Measurements from ENCODE around the gene GAK.
"Not testable (repeated sequence)": the region's sequence is repeated elsewhere in the genome, so short reads cannot be mapped to it uniquely, and the experiment has no call there.

Gene GAK

DNA sequence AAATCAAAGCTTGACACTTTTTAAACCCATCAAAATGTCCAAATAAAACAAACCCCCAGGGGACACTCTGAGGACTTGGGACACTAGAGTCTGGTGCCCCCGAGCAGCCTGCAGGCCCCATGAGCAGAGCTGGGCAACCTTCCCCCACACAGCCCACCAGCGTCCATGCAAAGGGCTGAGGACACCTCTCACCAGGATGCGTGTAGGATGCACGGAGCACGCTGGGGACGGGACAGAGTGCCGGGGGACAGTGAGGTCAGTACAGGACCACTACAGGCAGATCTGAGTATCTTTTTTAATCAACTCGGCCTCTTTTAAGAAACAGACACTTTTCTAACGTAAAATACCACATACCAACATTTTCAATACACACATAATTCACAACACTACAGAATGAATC lies 6.9 kb downstream of the GAK start:
- FAIRE-seq = no peak

DNA sequence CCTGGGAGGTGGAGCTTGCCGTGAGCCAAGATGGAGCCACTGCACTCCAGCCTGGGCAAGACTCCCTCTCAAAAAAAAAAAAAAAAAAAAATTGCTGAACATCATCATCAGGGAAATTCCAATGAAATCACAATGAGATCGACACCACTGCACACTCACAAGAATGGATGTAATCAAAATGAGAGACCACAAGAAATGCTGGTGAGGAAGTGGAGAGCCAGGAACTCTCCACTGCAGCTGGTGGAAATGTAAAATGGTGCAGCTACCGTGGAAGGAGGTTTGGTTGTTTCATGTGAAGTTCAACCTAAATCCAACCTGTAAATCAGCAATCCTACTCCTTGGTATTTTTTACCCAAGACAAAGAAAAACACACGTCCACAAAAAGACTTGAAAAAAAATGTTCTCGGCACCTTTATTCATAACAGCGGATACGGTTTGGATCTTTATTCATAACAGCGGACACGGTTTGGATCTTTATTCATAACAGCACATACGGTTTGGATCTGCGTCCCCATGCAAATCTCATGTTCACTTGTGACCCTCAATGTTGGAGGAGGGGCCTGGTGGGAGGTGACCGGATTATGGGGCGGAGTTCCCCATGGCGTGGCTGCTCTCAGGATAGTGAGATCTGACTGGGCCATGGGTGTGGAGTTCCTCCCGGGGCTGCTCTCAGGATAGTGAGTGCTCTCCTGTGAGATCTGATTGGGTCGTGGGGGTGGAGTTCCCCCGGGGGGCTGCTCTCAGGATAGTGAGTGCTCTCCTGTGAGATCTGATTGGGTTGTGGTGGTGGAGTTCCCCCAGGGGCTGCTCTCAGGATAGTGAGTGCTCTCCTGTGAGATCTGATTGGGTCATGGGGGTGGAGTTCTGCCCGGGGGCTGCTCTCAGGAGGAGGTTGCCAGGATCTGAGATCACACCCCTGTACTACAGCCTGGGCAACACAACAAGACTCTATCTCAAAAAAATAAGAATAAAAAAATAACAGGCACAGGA lies 7.7 kb downstream of the GAK start:
- FAIRE-seq = no peak

DNA sequence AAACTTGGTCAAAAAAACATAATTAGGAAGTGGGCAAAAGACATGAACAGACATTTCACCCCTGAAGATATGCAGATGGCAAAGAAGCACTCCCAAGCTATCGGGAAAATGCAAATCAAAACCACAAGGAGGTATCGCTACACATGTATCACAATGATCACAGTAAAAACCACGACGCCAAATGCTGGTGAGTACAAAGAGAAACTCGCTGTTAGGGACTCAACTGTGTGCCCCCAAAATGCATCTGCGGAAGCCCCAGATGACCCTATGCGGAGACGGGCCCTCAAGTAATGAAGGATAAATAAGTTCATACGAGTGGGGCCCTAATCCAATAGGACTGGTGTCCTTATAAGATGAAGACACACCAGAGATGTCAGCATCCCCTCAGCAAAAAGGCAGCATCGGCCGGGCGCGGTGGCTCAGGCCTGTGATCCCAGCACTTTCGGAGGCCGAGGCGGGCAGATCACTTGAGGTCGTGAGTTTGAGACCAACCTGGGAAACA lies 10.2 kb downstream of the GAK start:
- FAIRE-seq = no peak

DNA sequence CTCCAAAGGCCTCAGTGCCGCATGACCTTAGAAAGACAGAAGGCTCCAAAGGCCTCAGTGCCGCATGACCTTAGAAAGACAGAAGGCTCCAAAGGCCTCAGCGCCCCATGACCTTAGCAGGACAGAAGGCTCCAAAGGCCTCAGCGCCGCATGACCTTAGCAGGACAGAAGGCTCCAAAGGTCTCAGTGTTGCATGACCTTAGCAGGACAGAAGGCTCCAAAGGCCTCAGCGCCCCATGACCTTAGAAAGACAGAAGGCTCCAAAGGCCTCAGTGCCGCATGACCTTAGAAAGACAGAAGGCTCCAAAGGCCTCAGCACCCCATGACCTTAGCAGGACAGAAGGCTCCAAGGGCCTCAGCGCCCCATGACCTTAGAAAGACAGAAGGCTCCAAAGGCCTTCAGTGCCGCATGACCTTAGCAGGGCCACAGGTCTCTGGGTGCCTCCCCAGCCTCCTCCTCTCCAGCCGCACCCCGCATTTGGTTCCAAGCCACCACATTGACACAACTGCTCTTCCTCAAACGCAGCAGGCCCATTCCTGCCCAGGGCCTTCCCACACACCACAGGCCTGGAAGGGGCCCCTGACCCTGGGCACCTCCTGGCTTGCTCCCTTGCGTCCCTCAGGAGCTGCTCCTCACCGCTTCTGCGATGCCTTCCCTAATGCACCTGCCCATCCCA lies 13.0 kb downstream of the GAK start:
- FAIRE-seq = not testable (repeated sequence)

DNA sequence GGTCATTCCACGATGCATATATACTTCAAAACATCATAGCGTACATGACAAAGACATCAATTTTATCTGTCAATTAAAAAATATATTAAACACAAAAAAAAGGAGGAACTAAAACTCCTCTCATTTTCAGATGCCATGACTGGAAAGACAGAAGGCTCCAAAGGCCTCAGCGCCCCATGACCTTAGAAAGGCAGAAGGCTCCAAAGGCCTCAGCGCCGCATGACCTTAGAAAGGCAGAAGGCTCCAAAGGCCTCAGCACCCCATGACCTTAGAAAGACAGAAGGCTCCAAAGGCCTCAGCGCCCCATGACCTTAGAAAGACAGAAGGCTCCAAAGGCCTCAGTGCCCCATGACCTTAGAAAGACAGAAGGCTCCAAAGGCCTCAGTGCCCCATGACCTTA lies 13.5 kb downstream of the GAK start:
- not testable (repeated sequence) for FAIRE-seq

DNA sequence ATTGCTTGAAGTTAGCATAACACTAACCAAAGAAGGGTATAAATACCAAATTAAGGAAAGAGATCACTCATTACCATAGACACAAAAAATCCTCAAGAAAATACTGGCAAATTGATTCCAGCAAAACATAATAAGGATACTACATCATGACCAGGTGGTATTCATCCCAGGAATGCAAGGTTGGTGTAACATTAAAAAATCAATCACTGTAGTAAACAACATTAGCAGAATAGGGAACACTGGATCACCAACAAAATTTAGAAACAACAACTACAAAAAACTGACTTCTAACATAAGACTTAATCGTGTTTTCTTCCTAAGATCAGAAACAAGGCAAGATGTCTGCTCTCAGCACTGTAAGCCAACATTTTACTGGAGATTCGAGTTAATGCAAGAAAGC lies 14.1 kb downstream of the GAK start:
- no peak for FAIRE-seq

DNA sequence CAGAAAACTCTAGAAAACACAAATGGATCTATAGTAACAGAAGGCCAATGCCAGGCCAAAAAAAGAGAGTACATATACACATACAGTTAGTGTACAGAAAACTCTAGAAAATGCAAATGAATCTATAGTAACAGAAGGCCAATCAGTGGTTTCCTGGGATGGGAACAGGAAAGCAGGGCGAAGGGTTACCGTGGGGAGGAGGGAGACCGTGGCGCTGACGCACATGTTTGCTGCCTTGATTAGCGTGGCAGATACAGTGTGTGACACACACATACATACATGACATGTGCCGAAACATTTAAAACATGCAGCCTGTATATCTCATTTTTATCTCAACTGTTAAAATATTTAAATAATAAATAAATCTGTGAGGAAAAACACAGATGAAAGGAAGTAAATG lies 14.7 kb downstream of the GAK start:
- no peak for FAIRE-seq

DNA sequence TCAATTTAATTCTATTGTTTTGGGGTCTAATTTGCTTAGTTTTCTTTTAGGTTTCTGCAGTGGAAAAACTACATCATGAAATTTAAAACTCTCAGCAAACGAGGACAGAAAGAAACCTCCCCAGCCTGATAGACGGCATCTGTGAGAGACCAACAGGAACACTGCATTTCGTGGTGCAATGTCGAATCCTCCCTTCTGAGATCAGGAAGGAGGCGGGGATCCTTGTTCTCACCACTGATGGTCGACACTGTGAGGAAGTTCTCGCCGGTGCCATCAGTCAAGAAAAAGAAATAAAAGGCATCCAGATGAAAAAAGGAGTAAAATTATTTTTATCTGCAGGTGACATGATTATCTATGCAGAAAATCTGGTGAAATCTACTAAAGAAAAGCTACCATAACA lies 16.5 kb downstream of the GAK start:
- no peak for FAIRE-seq

DNA sequence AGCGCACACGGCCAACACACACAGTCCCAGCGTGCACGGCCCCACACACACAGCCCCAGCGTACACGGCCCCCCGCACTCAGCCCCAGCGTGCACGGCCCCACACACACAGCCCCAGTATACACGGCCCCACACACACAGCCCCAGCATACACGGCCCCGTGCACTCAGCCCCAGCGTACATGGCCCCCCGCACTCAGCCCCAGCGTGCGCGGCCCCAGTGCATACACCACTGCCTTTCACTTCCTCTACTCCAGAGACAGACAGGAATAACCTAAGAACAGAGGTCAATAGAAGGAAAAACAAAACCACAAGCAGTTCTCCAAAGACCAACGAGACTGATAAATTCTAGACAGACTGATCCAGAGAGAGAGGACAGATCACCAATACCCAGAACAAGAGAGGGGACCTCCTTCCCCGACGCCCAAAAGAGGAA lies 17.1 kb downstream of the GAK start:
- FAIRE-seq = no peak

DNA sequence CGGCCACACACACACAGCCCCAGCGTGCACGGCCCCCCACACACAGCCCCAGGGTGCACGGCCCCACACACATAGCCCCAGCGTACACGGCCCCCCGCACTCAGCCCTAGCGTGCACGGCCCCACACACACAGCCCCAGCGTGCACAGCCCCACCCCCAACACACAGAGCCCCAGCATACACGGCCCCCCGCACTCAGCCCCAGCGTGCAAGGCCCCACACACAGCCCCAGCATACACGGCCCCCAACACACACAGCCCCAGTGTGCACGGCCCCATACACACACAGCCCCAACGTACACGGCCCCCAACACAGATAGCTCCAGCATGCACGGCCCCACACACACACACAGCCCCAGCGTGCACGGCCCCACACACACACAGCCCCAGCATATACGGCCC lies 17.6 kb downstream of the GAK start:
- no peak for FAIRE-seq

DNA sequence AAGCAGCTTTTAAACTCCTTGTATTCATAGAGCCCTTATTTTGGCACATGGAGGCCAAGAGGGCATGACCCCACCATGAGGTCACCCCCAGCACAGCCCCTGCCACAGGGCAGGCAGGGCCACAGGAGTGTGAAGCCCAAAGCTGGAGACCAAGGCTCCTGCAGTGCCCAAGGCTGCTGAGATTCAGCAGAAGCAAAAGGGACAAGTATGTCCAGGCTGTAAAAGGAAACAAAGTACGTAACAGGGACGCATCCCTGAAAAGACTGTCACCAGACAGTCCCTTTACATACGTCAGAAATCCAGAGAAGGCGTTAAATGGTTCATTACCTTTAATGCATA lies 18.9 kb downstream of the GAK start:
- FAIRE-seq = no peak

DNA sequence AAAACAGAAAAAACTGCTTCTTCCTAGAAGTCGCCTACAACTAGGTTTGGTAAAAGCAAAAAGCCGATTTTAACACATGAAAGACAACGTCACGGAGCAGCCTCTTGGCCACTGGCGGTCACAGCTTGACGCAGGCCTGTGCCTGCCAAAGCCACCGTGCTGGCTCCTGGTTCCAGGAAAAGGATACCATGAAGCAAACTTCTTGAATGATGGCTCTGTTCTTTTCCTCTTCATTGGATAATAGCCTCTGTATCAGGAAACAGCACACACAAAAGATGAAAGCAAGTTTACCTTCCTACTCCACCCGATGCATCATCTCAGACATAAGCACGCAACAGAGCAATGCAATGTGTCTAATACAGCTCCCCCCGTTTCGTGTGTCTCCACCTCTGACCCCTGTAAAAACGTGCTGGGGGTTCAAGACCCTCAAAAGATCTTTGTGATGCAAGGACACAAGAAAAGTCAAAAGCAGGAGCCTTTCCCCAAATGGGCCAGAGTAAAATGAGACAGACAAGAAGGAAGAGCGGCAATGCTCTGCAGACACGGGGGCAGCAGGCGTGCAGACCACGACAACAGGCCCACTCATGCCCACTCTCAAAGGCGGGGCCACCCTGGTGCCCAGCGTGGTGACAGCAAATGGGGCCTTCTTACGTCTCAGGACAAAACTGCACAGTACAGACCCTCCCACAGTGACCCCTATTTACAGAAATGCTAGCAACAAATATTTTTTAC lies 19.4 kb downstream of the GAK start:
- FAIRE-seq = no peak

DNA sequence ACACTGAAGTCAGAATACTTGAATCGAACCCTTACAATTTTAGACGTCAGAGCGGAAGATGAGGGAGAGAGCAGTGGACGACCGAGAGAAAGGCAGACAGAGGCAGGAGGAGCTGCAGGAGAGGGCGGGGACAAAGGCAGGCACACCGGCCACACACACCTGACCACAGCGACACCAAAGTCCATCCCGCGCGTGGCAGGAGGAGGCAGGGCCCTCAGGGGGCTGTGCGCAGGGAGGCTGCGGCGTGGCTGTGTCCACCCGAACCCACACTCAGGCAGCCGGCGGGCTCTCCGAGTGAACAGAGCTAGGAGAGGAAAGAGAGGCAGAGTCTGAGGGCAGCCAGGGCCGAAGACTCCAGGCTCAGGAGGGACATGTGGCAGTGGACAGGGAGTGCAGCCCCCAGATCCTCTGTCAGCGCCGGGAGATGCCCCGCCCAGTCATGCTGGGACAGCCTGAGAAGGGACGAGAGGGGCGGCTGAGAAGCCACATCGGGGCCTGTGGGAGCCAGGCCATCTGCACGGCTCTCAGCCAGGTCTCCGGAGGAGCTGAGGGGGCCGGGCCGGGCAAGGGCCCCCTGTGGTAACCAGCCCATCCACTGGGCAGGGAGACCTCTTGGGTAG lies 20.1 kb downstream of the GAK start:
- FAIRE-seq = no peak

DNA sequence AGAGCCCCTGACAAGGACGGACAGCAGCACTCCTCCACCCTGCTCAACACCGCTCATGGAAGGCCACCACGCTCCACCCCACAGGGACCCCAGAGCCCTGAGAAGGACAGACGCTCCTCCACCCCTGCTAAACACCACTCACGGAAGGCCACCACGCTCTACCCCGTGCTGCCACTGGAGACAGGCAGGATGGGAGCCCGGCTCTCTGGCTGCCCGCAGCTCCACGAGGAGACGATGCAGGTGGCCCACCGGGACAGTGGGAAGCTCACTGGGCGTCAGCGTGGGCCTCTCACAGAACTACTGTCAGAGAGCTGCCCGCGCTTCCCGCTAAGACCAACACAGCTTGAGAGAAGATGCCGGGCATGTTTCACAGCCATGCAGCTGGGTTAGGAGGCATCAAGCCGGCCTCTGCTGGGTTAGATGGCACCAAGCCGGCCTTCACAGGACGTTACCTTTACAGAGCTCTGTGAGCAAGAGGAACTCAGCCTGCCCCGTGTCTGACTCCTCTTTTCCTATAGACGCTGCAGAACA lies 20.8 kb downstream of the GAK start:
- FAIRE-seq = no peak

DNA sequence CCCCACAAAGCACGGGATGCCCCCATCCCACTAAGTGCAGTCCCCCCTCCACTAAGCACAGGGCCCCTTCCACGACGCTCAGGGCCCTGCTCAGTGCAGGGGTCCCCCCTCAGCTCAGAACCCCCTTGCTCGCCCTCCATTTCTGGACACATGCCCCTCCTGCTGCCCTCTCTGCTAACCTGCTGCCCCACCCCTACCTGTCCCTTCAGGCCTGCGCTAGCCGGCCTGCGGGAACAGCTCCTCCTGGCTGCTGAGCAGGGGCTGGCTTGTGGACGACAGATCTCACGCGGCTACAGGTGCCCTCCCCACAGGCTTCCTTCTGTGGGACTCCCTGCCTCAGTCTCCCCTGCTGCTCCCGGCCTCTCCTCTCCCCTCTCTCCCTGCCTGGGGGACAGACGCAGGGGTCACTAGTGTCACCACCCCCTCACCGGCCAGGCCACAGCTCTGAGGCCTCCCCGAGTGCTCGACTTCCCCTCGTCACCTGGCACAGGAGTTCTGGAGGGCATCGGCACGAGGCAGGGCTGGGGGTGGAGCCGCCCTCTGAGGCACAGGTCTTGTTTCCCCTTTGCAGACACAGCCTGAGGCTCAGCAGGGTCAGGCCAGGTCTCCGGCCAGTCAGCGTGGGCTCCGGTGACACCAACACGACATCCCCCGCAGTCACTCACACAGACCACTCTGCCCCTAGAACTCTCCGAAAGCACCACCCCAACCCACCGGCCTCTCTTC lies 21.6 kb downstream of the GAK start:
- FAIRE-seq = no peak

DNA sequence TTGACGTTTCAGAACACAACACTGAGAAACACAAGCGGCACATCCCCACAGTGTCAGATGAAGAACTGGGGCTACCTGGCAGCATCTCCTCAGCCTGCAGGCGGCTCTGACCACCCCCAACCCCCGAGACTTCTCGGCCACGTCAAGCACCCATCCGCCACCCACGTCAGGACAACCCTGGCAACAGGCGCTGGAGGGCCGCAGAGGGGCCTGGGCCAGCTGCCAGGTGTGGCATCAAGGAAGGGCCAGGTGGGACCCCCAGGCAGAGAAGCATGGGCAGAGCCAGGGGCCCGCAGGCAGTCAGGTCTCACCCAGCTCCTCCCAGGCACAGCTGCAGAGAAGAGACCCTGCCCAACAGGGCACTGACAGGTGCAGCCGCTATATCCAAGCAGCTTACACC lies 22.3 kb downstream of the GAK start:
- no peak for FAIRE-seq

DNA sequence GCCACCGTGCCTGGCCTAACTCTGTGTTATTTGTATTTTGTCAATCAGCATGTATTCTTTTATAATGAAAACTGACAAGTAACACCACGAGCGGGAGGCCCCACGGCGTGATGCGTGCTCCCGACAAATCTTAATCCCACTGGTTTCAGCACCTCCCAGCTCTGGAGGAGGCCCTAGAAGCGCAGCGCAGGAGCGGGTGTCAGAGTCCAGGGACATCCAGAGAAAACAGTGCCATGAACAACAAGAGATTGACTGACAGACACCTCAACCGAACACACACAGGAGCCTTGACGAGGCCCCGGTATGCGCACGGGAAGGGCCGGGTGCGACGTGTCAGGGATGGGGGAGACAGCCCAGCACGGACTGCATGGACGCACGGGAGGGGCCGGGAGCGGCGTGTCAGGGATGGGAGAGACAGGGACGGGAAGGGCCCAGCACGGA lies 23.0 kb downstream of the GAK start:
- FAIRE-seq = no peak

DNA sequence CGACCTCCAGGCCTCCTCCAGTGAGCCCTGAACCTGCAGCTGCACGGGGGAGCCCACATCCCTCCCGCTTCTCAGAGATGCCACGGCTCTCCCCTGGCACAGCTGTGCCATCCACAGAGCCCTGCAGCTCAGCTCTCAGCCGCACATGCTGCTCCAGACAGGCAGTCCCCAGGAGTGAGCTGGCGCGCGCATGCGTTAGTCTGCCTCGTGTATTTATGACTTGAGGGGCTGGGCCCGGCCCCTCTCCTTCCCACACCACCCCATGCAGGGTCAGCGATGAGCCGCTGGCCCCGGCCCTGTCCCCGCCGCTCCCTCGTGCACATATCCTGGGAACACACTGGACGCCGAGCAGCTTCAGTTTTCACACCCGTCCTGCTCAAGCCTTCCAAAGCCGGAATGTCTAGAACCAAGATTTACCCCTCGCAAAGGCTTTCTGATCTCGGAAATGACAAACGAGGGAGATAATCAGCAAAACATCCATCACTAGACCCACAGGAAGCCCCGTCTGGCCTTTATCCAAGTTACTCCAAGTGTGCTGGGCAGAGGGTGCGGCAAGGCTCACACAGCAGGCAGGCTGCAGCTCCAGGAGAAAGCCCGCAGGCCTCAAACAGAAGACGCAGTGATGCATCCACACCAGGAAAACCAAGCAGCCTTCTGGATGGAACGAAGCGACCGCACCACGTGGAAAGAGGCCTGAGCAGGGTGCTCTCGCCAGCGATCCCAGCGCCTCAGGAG lies 24.3 kb downstream of the GAK start:
- no peak for FAIRE-seq

DNA sequence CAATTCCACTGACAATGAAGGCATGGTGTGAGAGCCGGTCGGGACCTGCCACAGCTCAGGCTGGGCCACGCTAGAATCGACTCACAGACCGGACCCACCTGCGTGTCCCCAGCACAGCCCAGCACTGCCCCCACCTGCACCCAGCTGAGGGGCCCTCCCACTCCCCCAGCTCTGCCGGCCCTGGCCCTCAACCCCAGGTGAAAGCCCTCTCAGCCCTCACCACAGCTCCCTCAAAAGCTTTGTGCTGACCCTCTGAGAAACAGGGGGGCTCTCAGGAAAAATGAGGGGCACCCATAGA lies 25.1 kb downstream of the GAK start:
- FAIRE-seq = no peak

DNA sequence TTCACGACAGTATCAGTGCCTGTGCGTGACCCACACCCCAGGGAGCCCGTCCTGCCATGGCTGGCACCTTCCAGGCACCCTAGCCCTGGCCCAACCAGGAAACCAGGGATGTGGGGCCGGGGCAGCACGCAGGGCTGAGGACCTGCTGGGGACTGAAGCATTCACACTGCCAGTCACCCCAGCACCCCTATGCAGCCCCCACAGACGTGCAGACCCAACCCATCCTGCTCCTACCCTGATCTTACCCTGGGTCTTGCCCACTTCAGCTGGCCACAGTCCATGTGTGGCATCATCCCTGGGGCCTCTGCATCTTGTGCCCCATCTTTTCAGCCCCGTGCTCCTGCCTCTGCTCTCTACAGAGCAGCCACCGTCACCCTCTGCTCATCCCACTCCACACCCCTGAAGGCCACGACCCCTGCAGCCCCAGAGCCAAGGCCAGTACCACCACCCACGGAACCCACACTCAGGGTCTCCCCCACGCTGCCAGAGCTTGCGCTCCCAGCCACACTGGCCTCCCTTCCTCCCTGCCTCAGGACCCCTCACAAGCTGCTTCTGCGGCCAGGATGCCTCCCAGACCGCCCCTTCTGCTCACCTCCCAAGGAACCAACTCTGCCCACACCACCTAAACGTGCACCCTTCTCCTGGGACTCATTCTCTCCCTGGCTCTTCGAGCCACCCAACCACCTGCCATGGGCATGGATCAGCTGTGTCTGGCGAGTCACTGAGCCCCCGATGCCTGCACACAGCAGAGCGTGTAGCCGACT lies 25.6 kb downstream of the GAK start:
- no peak for FAIRE-seq
